ENCODE results near the gene USP30. TPM values are rescaled to one million over a fixed set of nuclear protein-coding genes. Genes with fewer than 3 reads are reported as not detected.

The USP30 gene
- total and polyA plus RNA-seq, 8 donors: 3.2 to 41.4 (median 10.9) TPM

DNA sequence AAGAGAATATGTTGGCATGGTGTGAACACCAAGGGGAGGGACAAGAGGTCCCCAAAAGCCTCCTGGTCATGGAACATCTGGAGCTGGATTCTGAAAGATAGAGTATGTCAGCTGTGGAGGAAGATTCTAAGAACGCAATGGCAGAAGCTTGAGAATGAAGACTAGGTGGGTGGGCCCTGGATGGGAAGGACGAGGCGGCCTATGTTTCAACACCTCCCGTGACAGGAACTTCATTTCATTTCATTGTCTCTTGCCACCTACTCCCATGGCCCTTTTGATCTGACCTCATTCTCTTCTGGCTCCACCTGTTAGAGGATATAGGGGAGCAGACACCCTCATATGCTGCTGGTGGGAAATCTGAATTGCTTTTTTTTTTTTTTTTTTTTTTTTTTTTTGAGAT lies 48.4 kb downstream of the USP30 start:
- Histone ChIP-seq H3K36me3 (peaks cover 28 to 51% (median 46%) of the 10 kb centered on the region in 4 donors), H3K4me1 (peaks cover 20 to 46% (median 32%) of the 10 kb centered on the region in 4 donors), H3K4me3 (no peak overlapping the region), H3K9me3 (no peaks in the 10 kb centered on the region), H3K27me3 (no peaks in the 10 kb centered on the region), H3K27ac (peak overlapping the region in 1 of 5 donors; percentile 37)
- 90 to 94% (median 92%) methylated on average over 4 of the region's 4 CpGs for WGBS, 5 donors
- DNase-seq: no peak
- intact Hi-C loops (cut with DNase I; ENCODE audit: low total_unique reads): no loop called here
- no peak for TF ChIP-seq POLR2A (IDR thresholded peaks at IDR 0.05)
- TF ChIP-seq EP300 (IDR thresholded peaks at IDR 0.05): no peak
- no peak for TF ChIP-seq POLR2AphosphoS5 (IDR thresholded peaks at IDR 0.05)
- TF ChIP-seq, protein P1, sequence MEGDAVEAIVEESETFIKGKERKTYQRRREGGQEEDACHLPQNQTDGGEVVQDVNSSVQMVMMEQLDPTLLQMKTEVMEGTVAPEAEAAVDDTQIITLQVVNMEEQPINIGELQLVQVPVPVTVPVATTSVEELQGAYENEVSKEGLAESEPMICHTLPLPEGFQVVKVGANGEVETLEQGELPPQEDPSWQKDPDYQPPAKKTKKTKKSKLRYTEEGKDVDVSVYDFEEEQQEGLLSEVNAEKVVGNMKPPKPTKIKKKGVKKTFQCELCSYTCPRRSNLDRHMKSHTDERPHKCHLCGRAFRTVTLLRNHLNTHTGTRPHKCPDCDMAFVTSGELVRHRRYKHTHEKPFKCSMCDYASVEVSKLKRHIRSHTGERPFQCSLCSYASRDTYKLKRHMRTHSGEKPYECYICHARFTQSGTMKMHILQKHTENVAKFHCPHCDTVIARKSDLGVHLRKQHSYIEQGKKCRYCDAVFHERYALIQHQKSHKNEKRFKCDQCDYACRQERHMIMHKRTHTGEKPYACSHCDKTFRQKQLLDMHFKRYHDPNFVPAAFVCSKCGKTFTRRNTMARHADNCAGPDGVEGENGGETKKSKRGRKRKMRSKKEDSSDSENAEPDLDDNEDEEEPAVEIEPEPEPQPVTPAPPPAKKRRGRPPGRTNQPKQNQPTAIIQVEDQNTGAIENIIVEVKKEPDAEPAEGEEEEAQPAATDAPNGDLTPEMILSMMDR (IDR thresholded peaks at IDR 0.05): no peak

DNA sequence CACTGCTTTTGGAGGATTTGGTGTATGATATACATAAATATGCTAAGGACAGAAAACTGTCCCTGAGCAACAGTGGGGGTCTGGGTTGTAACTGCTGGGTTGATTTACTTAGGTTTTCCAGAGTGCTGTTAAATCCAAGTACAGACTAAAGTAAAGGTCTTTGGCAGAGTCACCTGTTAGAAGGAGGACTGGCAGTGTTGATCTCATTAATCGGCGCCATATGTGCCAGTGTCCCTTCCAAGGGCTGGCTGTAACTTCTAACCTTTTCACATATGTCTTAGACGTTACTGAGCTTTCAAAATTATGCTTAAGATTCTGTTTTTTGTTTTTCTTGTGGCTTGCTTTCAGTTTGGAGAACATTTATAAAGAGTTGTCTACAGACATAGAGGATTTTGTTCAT lies 50.1 kb downstream of the USP30 start:
- Histone ChIP-seq H3K9me3 (no peaks in the 10 kb centered on the region), H3K4me1 (peaks cover 15 to 40% (median 27%) of the 10 kb centered on the region in 4 donors), H3K4me3 (no peak overlapping the region), H3K27ac (peak overlapping the region in 3 of 5 donors; percentile 10 to 50 (median 14)), H3K36me3 (peaks cover 37 to 67% (median 62%) of the 10 kb centered on the region in 4 donors), H3K27me3 (no peaks in the 10 kb centered on the region)
- intact Hi-C loops (cut with DNase I; ENCODE audit: low total_unique reads): no loop called here
- no peak for TF ChIP-seq POLR2AphosphoS5 (IDR thresholded peaks at IDR 0.05)
- no peak for TF ChIP-seq EP300 (IDR thresholded peaks at IDR 0.05)
- no peak for TF ChIP-seq POLR2A (IDR thresholded peaks at IDR 0.05)
- TF ChIP-seq, protein P1 (IDR thresholded peaks at IDR 0.05): no peak
- DNase-seq: no peak
- 79 to 90% (median 86%) methylated on average over 3 of the region's 3 CpGs for WGBS, 5 donors

DNA sequence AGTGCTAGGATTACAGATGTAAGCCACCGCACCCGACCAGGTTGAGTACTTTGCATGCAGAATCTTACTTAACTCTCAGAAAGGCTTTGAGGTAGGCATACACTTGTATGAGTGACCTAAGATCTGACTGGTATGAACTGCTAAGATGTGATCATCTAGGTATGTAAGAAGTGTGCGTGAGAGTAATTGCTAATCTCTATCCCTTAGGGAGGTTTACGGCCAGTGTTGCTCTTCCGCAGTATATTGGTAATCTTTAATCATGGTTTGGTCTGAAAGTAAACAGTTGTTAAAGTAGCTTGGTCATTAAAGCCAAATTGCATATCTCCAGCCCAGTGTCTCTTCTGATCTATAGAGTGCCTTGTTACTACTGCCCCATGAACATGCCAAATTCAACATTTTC lies 52.8 kb downstream of the USP30 start:
- TF ChIP-seq POLR2AphosphoS5 (IDR thresholded peaks at IDR 0.05) (no peak), POLR2A (IDR thresholded peaks at IDR 0.05) (no peak), EP300 (IDR thresholded peaks at IDR 0.05) (no peak)
- TF ChIP-seq, protein P1 (IDR thresholded peaks at IDR 0.05): no peak
- no peak overlapping the region for H3K27ac ChIP-seq
- H3K36me3 ChIP-seq: peaks cover 40 to 93% (median 86%) of the 10 kb centered on the region in 4 donors
- no peak overlapping the region for H3K4me3 ChIP-seq
- intact Hi-C loops (cut with DNase I; ENCODE audit: low total_unique reads): no loop called here
- DNase-seq: no peak
- peaks cover 2 to 28% (median 11%) of the 10 kb centered on the region in 4 donors for H3K4me1 ChIP-seq
- 80 to 93% (median 84%) methylated on average over 5 of the region's 5 CpGs for WGBS, 5 donors
- no peaks in the 10 kb centered on the region for H3K27me3 ChIP-seq
- no peaks in the 10 kb centered on the region for H3K9me3 ChIP-seq

DNA sequence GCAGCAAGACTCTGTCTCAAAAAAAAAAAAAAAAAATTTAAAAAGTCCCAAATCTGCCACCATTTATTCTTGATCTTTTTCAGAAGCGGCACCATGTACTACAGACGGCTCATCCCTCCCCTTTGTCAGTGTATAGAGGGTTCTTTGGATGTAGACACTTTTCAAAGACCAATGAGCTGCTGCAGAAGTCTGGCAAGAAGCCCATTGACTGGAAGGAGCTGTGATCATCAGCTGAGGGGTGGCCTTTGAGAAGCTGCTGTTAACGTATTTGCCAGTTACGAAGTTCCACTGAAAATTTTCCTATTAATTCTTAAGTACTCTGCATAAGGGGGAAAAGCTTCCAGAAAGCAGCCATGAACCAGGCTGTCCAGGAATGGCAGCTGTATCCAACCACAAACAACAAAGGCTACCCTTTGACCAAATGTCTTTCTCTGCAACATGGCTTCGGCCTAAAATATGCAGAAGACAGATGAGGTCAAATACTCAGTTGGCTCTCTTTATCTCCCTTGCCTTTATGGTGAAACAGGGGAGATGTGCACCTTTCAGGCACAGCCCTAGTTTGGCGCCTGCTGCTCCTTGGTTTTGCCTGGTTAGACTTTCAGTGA lies 57.5 kb downstream of the USP30 start:
- intact Hi-C loops (cut with DNase I; ENCODE audit: low total_unique reads): no loop called here
- DNase-seq: peak in 1 of 2 donors; percentile 50

More for the DNA sequence above, 57.5 kb downstream of the USP30 start:
- Histone ChIP-seq H3K9me3 (no peaks in the 10 kb centered on the region), H3K27me3 (no peaks in the 10 kb centered on the region), H3K36me3 (peaks cover 22 to 53% (median 50%) of the 10 kb centered on the region in 4 donors), H3K4me1 (peaks cover 34 to 43% (median 37%) of the 10 kb centered on the region in 4 donors), H3K4me3 (no peak overlapping the region), H3K27ac (peak overlapping the region; percentile 43 to 95 (median 93))
- TF ChIP-seq POLR2AphosphoS5 (IDR thresholded peaks at IDR 0.05) (no peak), POLR2A (IDR thresholded peaks at IDR 0.05) (no peak)
- TF ChIP-seq, protein P1 (IDR thresholded peaks at IDR 0.05): no peak
- WGBS, 5 donors: 82 to 91% (median 89%) methylated on average over 6 of the region's 6 CpGs
